Liver (tissue), 9 donors: ENCODE results near the gene BCL2L13. TPM values are rescaled to one million over a fixed set of nuclear protein-coding genes. Genes with fewer than 3 reads are reported as not detected.

Source experiments
- DNase-seq: peaks from one replicate; pipeline ENCODE4 v3.0.0-alpha.2; 2017; ENCODE audit warnings: low spot score
- H3K27ac ChIP-seq, 2 donors: one replicate each; pipeline ENCODE4 v1.7.0; 2013; ENCODE audit warnings: inconsistent platforms in 2 of 2, low read length in 2 of 2, control low read depth in 1 of 2, low read depth in 1 of 2, mild to moderate bottlenecking in 1 of 2
- H3K27me3 ChIP-seq, 4 donors: one replicate each; pipeline versions ENCODE4 v1.6.1 to v1.7.0; 2013; ENCODE audit warnings: low read length in 3 of 4, inconsistent platforms in 1 of 4, mild to moderate bottlenecking in 1 of 4, moderate library complexity in 1 of 4; ENCODE audit not compliant: control insufficient read depth in 4 of 4, insufficient read depth in 4 of 4
- H3K36me3 ChIP-seq, 4 donors: one replicate each; pipeline versions ENCODE4 v1.6.1 to v1.7.0; 2013; ENCODE audit warnings: low read length in 3 of 4, mild to moderate bottlenecking in 3 of 4, low read depth in 1 of 4, moderate library complexity in 1 of 4; ENCODE audit not compliant: control insufficient read depth in 4 of 4, insufficient read depth in 3 of 4
- H3K4me1 ChIP-seq, 4 donors: one replicate each; pipeline versions ENCODE4 v1.6.1 to v1.7.0; 2013; ENCODE audit warnings: low read length in 3 of 4, mild to moderate bottlenecking in 3 of 4, moderate library complexity in 1 of 4; ENCODE audit not compliant: control insufficient read depth in 4 of 4, insufficient read depth in 4 of 4
- H3K4me3 ChIP-seq, 3 donors: one replicate each; pipeline versions ENCODE4 v1.6.1 to v1.7.0; 2013; ENCODE audit warnings: low read length in 3 of 3, control low read depth in 1 of 3, low read depth in 1 of 3, mild to moderate bottlenecking in 1 of 3
- H3K9ac ChIP-seq, 2 donors: one replicate each; pipeline ENCODE4 v1.7.0; 2013; ENCODE audit warnings: low read length in 2 of 2, mild to moderate bottlenecking in 2 of 2, moderate library complexity in 2 of 2, control low read depth in 1 of 2, low read depth in 1 of 2
- H3K9me3 ChIP-seq, 4 donors: one replicate each; pipeline versions ENCODE4 v1.6.1 to v1.7.0; 2013; ENCODE audit warnings: low read length in 3 of 4; ENCODE audit not compliant: control insufficient read depth in 4 of 4
- EGR1 ChIP-seq, 2 donors: IDR thresholded peaks; 2 replicates each; pipeline ENCODE4 v1.6.1; 2016 to 2018; ENCODE audit warnings: antibody characterized with exemption in 2 of 2, low read depth in 2 of 2
- FOXA1 ChIP-seq: IDR thresholded peaks from 2 replicates; pipeline ENCODE4 v1.6.1; 2016; ENCODE audit warnings: antibody characterized with exemption
- GABPA ChIP-seq, 2 donors: IDR thresholded peaks in 1 of 2; conservative IDR thresholded peaks in 1 of 2; 2 replicates each; pipeline ENCODE4 v1.6.1; 2016; ENCODE audit warnings: antibody characterized with exemption in 2 of 2, mild to moderate bottlenecking in 1 of 2, moderate library complexity in 1 of 2
- HNF4A ChIP-seq, 2 donors: conservative IDR thresholded peaks; 2 replicates each; pipeline ENCODE4 v1.6.1; 2016; ENCODE audit warnings: antibody characterized with exemption in 2 of 2, mild to moderate bottlenecking in 2 of 2
- HNF4G ChIP-seq: IDR thresholded peaks from 2 replicates; pipeline ENCODE4 v1.6.1; 2016; ENCODE audit warnings: antibody characterized with exemption
- JUND ChIP-seq, 2 donors: IDR thresholded peaks; 2 replicates each; pipeline ENCODE4 v1.6.1; 2016; ENCODE audit warnings: antibody characterized with exemption in 2 of 2
- NR2F2 ChIP-seq: IDR thresholded peaks from 2 replicates; pipeline ENCODE4 v1.6.1; 2016; ENCODE audit warnings: antibody characterized with exemption
- RXRA ChIP-seq, 2 donors: IDR thresholded peaks; 2 replicates each; pipeline ENCODE4 v1.6.1; 2017 to 2018; ENCODE audit warnings: antibody characterized with exemption in 2 of 2, mild to moderate bottlenecking in 1 of 2
- SP1 ChIP-seq: IDR thresholded peaks from 2 replicates; pipeline ENCODE4 v1.6.1; 2018; ENCODE audit warnings: antibody characterized with exemption, mild to moderate bottlenecking
- TAF1 ChIP-seq: conservative IDR thresholded peaks from 2 replicates; pipeline ENCODE4 v1.6.1; 2016; ENCODE audit warnings: antibody characterized with exemption, mild to moderate bottlenecking
- YY1 ChIP-seq: IDR thresholded peaks from 2 replicates; pipeline ENCODE4 v1.6.1; 2016; ENCODE audit warnings: antibody characterized with exemption, mild to moderate bottlenecking
- WGBS: extraction: QIAGEN DNeasy Blood & Tissue Kit; methylation state at CpG from one replicate; pipeline ENCODE4 v1.1.7; 2013; 5-methylcytosine and 5-hydroxymethylcytosine counted together
- polyA plus RNA-seq, 2 donors: library from polyadenylated mRNA; stranded (reverse) in 1 of 2; unstranded in 1 of 2; fragments of 200-250 nt in 1 of 2; fragments of >200 nt in 1 of 2; fragmentation: Nextera tagmentation in 1 of 2; extraction: Ambion mirVana in 1 of 2; gene quantifications; one replicate each; pipeline versions ENCODE4 v1.2.1 to v1.2.3, GENCODE V29; 2013 to 2015
- total RNA-seq, 2 donors: library from RNA; depleted of rRNA; stranded (reverse); fragments of >200 nt; gene quantifications; one replicate each; pipeline ENCODE4 v1.2.3, GENCODE V29; 2014
- TF ChIP-seq, protein P1 (sequence below): IDR thresholded peaks from 2 replicates; pipeline ENCODE4 v1.6.1; 2016; ENCODE audit warnings: antibody characterized with exemption, mild to moderate bottlenecking
- TF ChIP-seq, protein P2 (sequence below): IDR thresholded peaks from 2 replicates; pipeline ENCODE4 v1.6.1; 2016; ENCODE audit warnings: antibody characterized with exemption
- TF ChIP-seq, protein P3 (sequence below): fragments of 150-350 bp; IDR thresholded peaks from 2 replicates; pipeline ENCODE4 v1.5.1; 2017; ENCODE audit warnings: improper control_type of control experiment, low read depth, low read length; ENCODE audit not compliant: missing input control
- TF ChIP-seq, protein P4 (sequence below): IDR thresholded peaks from 2 replicates; pipeline ENCODE4 v1.6.1; 2016; ENCODE audit warnings: antibody characterized with exemption
- TF ChIP-seq, protein P5 (sequence below): IDR thresholded peaks from 2 replicates; pipeline ENCODE4 v1.6.1; 2016; ENCODE audit warnings: antibody characterized with exemption
- donor health status: healthy.
- donor health status: healthy.
- donor health status: healthy.
- donor health status: healthy.
- donor health status: healthy.

BCL2L13 gene
- total and polyA plus RNA-seq, 4 donors = 22.3 to 31.8 (median 24.5) TPM

DNA sequence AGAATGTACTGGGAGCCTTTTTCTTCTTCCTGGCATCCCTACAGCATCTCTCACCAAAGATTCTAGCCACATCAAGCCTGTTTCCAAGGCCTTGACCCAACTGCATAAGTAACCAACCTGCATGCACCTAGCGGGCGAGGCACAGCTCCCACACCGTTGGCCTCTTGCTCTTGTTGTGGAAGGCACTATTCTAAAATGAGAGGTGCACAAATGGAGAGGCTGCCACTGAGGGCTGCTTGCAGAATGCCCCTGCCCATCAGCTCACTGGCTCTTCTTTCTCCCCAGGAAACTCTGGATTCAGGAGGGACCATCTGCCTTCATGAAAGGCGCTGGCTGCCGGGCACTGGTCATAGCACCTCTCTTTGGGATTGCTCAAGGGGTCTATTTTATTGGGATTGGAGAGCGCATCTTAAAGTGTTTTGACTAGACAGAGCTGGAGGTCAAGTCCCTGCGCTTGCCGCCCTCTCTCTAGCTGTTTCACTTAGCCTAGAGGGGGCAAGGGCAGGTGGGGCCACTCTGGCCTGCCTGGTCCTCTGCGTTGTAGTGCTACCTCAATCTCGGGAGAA, 48.7 kb upstream of the BCL2L13 start:
- H3K9me3 ChIP-seq = no peaks in the 10 kb centered on the region
- no peaks in the 10 kb centered on the region for H3K27me3 ChIP-seq
- 94% methylated on average over 10 of the region's 10 CpGs for WGBS
- no peak overlapping the region for H3K9ac ChIP-seq
- H3K4me1 ChIP-seq = no peaks in the 10 kb centered on the region
- H3K36me3 ChIP-seq = peaks cover 13 to 71% (median 64%) of the 10 kb centered on the region in 4 donors
- no peak for TF ChIP-seq FOXA1
- TF ChIP-seq SP1 = no peak
- no peak for TF ChIP-seq HNF4G
- TF ChIP-seq, protein P1, sequence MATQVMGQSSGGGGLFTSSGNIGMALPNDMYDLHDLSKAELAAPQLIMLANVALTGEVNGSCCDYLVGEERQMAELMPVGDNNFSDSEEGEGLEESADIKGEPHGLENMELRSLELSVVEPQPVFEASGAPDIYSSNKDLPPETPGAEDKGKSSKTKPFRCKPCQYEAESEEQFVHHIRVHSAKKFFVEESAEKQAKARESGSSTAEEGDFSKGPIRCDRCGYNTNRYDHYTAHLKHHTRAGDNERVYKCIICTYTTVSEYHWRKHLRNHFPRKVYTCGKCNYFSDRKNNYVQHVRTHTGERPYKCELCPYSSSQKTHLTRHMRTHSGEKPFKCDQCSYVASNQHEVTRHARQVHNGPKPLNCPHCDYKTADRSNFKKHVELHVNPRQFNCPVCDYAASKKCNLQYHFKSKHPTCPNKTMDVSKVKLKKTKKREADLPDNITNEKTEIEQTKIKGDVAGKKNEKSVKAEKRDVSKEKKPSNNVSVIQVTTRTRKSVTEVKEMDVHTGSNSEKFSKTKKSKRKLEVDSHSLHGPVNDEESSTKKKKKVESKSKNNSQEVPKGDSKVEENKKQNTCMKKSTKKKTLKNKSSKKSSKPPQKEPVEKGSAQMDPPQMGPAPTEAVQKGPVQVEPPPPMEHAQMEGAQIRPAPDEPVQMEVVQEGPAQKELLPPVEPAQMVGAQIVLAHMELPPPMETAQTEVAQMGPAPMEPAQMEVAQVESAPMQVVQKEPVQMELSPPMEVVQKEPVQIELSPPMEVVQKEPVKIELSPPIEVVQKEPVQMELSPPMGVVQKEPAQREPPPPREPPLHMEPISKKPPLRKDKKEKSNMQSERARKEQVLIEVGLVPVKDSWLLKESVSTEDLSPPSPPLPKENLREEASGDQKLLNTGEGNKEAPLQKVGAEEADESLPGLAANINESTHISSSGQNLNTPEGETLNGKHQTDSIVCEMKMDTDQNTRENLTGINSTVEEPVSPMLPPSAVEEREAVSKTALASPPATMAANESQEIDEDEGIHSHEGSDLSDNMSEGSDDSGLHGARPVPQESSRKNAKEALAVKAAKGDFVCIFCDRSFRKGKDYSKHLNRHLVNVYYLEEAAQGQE = no peak
- TF ChIP-seq RXRA (IDR thresholded peaks at IDR 0.05) = no peak
- H3K4me3 ChIP-seq = no peak overlapping the region
- H3K27ac ChIP-seq = no peak overlapping the region
- no peak for DNase-seq

DNA sequence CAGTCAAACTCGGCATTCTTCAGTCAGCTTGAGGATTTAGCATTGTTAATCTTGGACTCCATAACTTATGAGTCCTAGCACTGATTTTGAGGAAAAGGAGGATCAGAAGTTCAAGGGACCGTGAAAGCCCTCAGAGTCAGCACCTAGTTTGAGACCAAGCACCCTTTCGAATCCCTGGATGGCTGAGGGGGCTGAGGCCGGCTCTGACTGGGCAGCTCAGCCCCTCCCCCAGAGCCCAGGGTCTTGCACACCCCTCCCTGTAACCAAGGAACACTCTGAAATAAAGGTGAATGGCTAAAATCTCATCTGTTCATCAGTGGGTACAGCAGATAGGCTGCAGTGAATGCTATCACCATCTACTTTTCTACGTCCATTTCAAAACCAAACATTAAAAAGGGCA, 48.0 kb upstream of the BCL2L13 start:
- no peak for DNase-seq
- no peak for TF ChIP-seq GABPA (IDR thresholded peaks at IDR 0.05 in 1 of 2, conservative IDR thresholded peaks at IDR 0.05 in 1 of 2)
- no peak for TF ChIP-seq EGR1 (IDR thresholded peaks at IDR 0.05; ENCODE audit: low read depth in 2 of 2)
- TF ChIP-seq, protein P2, sequence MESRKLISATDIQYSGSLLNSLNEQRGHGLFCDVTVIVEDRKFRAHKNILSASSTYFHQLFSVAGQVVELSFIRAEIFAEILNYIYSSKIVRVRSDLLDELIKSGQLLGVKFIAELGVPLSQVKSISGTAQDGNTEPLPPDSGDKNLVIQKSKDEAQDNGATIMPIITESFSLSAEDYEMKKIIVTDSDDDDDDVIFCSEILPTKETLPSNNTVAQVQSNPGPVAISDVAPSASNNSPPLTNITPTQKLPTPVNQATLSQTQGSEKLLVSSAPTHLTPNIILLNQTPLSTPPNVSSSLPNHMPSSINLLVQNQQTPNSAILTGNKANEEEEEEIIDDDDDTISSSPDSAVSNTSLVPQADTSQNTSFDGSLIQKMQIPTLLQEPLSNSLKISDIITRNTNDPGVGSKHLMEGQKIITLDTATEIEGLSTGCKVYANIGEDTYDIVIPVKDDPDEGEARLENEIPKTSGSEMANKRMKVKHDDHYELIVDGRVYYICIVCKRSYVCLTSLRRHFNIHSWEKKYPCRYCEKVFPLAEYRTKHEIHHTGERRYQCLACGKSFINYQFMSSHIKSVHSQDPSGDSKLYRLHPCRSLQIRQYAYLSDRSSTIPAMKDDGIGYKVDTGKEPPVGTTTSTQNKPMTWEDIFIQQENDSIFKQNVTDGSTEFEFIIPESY = no peak
- no peak for TF ChIP-seq JUND (IDR thresholded peaks at IDR 0.05)
- TF ChIP-seq TAF1 = no peak
- no peak for TF ChIP-seq HNF4G
- TF ChIP-seq RXRA (IDR thresholded peaks at IDR 0.05) = no peak
- no peak for TF ChIP-seq NR2F2
- TF ChIP-seq YY1 = no peak
- Histone ChIP-seq H3K4me3 (no peak overlapping the region), H3K27me3 (no peaks in the 10 kb centered on the region), H3K9ac (no peak overlapping the region), H3K9me3 (no peaks in the 10 kb centered on the region), H3K27ac (no peak overlapping the region), H3K36me3 (peaks cover 15 to 70% (median 67%) of the 10 kb centered on the region in 4 donors), H3K4me1 (no peaks in the 10 kb centered on the region)
- WGBS = 91% methylated on average over 5 of the region's 5 CpGs

DNA sequence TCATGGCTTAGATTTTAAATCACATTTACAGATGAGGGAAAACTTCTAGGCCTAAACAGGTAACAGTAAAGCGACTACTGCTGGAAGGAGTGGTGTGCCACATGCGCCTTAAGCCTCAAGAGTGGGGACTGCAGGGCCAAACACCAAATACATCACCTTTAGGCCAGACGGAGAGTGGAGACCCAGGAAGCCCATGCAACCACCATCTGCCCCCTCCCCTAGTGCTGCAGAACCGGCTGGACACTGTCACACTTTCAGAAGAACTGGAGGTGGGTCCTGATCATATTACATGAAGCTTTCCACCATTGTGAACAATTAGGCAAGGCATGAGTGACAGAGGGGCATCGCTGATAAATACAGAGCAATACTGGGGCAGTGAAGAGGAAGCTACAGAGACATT, 46.4 kb upstream of the BCL2L13 start:
- no peak overlapping the region for H3K9ac ChIP-seq
- no peaks in the 10 kb centered on the region for H3K9me3 ChIP-seq
- H3K36me3 ChIP-seq = peaks cover 17 to 75% (median 71%) of the 10 kb centered on the region in 4 donors
- H3K4me1 ChIP-seq = no peaks in the 10 kb centered on the region
- no peak overlapping the region for H3K27ac ChIP-seq
- no peak overlapping the region for H3K4me3 ChIP-seq
- H3K27me3 ChIP-seq = no peaks in the 10 kb centered on the region
- no peak for DNase-seq
- WGBS = 88% methylated on average over 5 of the region's 5 CpGs
- TF ChIP-seq EGR1 (IDR thresholded peaks at IDR 0.05; ENCODE audit: low read depth in 2 of 2) (no peak), GABPA (IDR thresholded peaks at IDR 0.05 in 1 of 2, conservative IDR thresholded peaks at IDR 0.05 in 1 of 2) (no peak), HNF4A (conservative IDR thresholded peaks at IDR 0.05) (no peak), YY1 (no peak), HNF4G (no peak), SP1 (no peak), JUND (IDR thresholded peaks at IDR 0.05) (no peak), FOXA1 (no peak), RXRA (IDR thresholded peaks at IDR 0.05) (no peak), TAF1 (no peak)
- TF ChIP-seq, protein P3, sequence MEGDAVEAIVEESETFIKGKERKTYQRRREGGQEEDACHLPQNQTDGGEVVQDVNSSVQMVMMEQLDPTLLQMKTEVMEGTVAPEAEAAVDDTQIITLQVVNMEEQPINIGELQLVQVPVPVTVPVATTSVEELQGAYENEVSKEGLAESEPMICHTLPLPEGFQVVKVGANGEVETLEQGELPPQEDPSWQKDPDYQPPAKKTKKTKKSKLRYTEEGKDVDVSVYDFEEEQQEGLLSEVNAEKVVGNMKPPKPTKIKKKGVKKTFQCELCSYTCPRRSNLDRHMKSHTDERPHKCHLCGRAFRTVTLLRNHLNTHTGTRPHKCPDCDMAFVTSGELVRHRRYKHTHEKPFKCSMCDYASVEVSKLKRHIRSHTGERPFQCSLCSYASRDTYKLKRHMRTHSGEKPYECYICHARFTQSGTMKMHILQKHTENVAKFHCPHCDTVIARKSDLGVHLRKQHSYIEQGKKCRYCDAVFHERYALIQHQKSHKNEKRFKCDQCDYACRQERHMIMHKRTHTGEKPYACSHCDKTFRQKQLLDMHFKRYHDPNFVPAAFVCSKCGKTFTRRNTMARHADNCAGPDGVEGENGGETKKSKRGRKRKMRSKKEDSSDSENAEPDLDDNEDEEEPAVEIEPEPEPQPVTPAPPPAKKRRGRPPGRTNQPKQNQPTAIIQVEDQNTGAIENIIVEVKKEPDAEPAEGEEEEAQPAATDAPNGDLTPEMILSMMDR = no peak
- TF ChIP-seq, protein P4, sequence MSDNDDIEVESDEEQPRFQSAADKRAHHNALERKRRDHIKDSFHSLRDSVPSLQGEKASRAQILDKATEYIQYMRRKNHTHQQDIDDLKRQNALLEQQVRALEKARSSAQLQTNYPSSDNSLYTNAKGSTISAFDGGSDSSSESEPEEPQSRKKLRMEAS = no peak
- TF ChIP-seq, protein P5, sequence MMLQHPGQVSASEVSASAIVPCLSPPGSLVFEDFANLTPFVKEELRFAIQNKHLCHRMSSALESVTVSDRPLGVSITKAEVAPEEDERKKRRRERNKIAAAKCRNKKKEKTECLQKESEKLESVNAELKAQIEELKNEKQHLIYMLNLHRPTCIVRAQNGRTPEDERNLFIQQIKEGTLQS = no peak
